Psoas muscle (tissue), 8 donors: ENCODE results near the gene ZCCHC2. TPM values are rescaled to one million over a fixed set of nuclear protein-coding genes. Genes with fewer than 3 reads are reported as not detected.
A peak's percentile ranks its signal among the peaks of the same experiment; 100 is the strongest.

Source experiments
- ATAC-seq, 4 donors: fragments of 200-7000 bp; cut with Tn5 transposase; one replicate each; pipeline ENCODE4 v1.9.1; 2020; ENCODE audit warnings: moderate library complexity in 3 of 4, mild to moderate bottlenecking in 2 of 4
- DNase-seq, 2 donors: peaks; one replicate each; pipeline ENCODE4 v3.0.0-alpha.2; 2020
- H3K27ac ChIP-seq: fragments of 200-600 bp; one replicate; pipeline ENCODE4 v1.8.0; 2022
- H3K27me3 ChIP-seq, 3 donors: fragments of 200-600 bp in 1 of 3; one replicate each; pipeline versions ENCODE4 v1.6.1 to v1.8.0; 2013 to 2022; ENCODE audit warnings: low read length in 2 of 3, mild to moderate bottlenecking in 2 of 3, moderate library complexity in 1 of 3; ENCODE audit not compliant: insufficient read depth in 3 of 3
- H3K36me3 ChIP-seq, 2 donors: fragments of 200-600 bp in 1 of 2; one replicate each; pipeline versions ENCODE4 v1.6.1 to v1.8.0; 2013 to 2022; ENCODE audit warnings: low read depth in 1 of 2, mild to moderate bottlenecking in 1 of 2, moderate library complexity in 1 of 2; ENCODE audit not compliant: insufficient read depth in 1 of 2
- H3K4me1 ChIP-seq: fragments of 200-600 bp; one replicate; pipeline ENCODE4 v1.8.0; 2022
- H3K4me3 ChIP-seq: fragments of 200-600 bp; one replicate; pipeline ENCODE4 v1.8.0; 2022; ENCODE audit warnings: mild to moderate bottlenecking
- H3K9me3 ChIP-seq: fragments of 200-600 bp; one replicate; pipeline ENCODE4 v1.8.0; 2022
- CTCF ChIP-seq: fragments of 200-600 bp; IDR thresholded peaks from one replicate; pipeline ENCODE4 v1.8.0; 2022; ENCODE audit warnings: antibody characterized with exemption
- WGBS, 3 donors: extraction: QIAGEN DNeasy Blood & Tissue Kit; methylation state at CpG; one replicate each; pipeline versions ENCODE4 v1.1.6 to v1.1.7; 2013; 5-methylcytosine and 5-hydroxymethylcytosine counted together
- intact Hi-C, 2 donors: fragments of 100-400 bp; cut with DNase I; formaldehyde crosslinking; loops; one replicate each; pipeline versions ENCODE4 v1.11.0 to v1.14.2; 2022
- polyA plus RNA-seq, 3 donors: library from polyadenylated mRNA; stranded (reverse); fragments of 200-250 nt; gene quantifications; one replicate each; pipeline ENCODE4 v1.2.3, GENCODE V29; 2013
- total RNA-seq, 4 donors: library from RNA; stranded (reverse); fragmentation: NEBNext Ultra II Directional in 2 of 4; extraction: Animal tissue kit (Norgen Biotek cat#: 25700) in 2 of 4; gene quantifications; one replicate each; pipeline versions ENCODE4 v1.2.1 to v1.2.4, GENCODE V29; 2021 to 2023
- donor health status: healthy with polysubstance abuse.
- donor health status: DM: no; HTN: no; CAD: no; lungs with moderate emphysema.
- donor health status: Bipolar disorder and iron deficiency.
- donor health status: healthy.
- donor health status: DM: yes; HTN: yes; CAD: no.
- donor health status: DM: no; HTN: no; CAD: no.
- donor health status: DM: no; HTN: no; CAD: no.
- donor health status: DM: yes; HTN: yes; CAD: no.

The ZCCHC2 gene
- total and polyA plus RNA-seq, 7 donors = 4.0 to 41.8 (median 28.8) TPM

- WGBS, 3 donors = 61 to 67% (median 66%) methylated on average over 8 of the region's 8 CpGs
- no peak for DNase-seq
- H3K27ac ChIP-seq = peak overlapping the region; percentile 33
- no peaks in the 10 kb centered on the region for H3K36me3 ChIP-seq
- no peaks in the 10 kb centered on the region for H3K27me3 ChIP-seq
- H3K9me3 ChIP-seq = no peaks in the 10 kb centered on the region
- ATAC-seq = peak in 2 of 4 donors; percentile 27 to 41
- no peak for TF ChIP-seq CTCF
- intact Hi-C loops = loop anchor here in 1 of 2 donors (5.0 kb wide), 1 partner anchor 34 kb away; no protein-coding TSS in a partner anchor
- no peaks in the 10 kb centered on the region for H3K4me1 ChIP-seq
- H3K4me3 ChIP-seq = peak overlapping the region; percentile 61
Observed at GRCh38 chr18:62505669-62506494, 16.9 kb upstream of the ZCCHC2 start.

GRCh38 chr18:62506495-62507143, 16.2 kb upstream of the ZCCHC2 start:
- peak overlapping the region; percentile 61 for H3K4me3 ChIP-seq
- ATAC-seq (peak in 1 of 4 donors; percentile 57), DNase-seq (no peak)
- 56 to 73% (median 61%) methylated on average over 7 of the region's 7 CpGs for WGBS, 3 donors
- H3K9me3 ChIP-seq = no peaks in the 10 kb centered on the region
- no peaks in the 10 kb centered on the region for H3K4me1 ChIP-seq
- no peaks in the 10 kb centered on the region for H3K36me3 ChIP-seq
- peak overlapping the region; percentile 33 for H3K27ac ChIP-seq
- intact Hi-C loops = loop anchor here in 1 of 2 donors (5.0 kb wide), 1 partner anchor 34 kb away; no protein-coding TSS in a partner anchor
- no peaks in the 10 kb centered on the region for H3K27me3 ChIP-seq
- TF ChIP-seq CTCF = no peak

- TF ChIP-seq CTCF = no peak
- no peaks in the 10 kb centered on the region for H3K36me3 ChIP-seq
- H3K27me3 ChIP-seq = no peaks in the 10 kb centered on the region
- H3K4me3 ChIP-seq = no peak overlapping the region
- 66 to 83% (median 76%) methylated on average over 1 of the region's 1 CpG for WGBS, 3 donors
- H3K27ac ChIP-seq = no peak overlapping the region
- H3K4me1 ChIP-seq = no peaks in the 10 kb centered on the region
- peaks cover 25% of the 10 kb centered on the region for H3K9me3 ChIP-seq
- intact Hi-C loops = loop anchor here in 1 of 2 donors (5.0 kb wide), 1 partner anchor 37 kb away; no protein-coding TSS in a partner anchor
- no peak for DNase-seq
- no peak for ATAC-seq
Observed at GRCh38 chr18:62509779-62510178, 13.0 kb upstream of the ZCCHC2 start.

- intact Hi-C loops = no loop called here
- H3K4me3 ChIP-seq = no peak overlapping the region
- no peak for TF ChIP-seq CTCF
- no peak for ATAC-seq
- WGBS, 3 donors = 80 to 91% (median 85%) methylated on average over 2 of the region's 2 CpGs
- no peaks in the 10 kb centered on the region for H3K4me1 ChIP-seq
- H3K36me3 ChIP-seq = no peaks in the 10 kb centered on the region
- no peak overlapping the region for H3K27ac ChIP-seq
- H3K27me3 ChIP-seq = no peaks in the 10 kb centered on the region
- no peak for DNase-seq
- peaks cover 31% of the 10 kb centered on the region for H3K9me3 ChIP-seq
Observed at GRCh38 chr18:62510789-62511188, 12.0 kb upstream of the ZCCHC2 start.
